K562 (cell line): ENCODE measurements around the gene RXRA. TPM values are rescaled to one million over a fixed set of nuclear protein-coding genes. Genes with fewer than 3 reads are reported as not detected.

ENCODE experiments used
- DIDO1 ChIP-seq: fragments of 450-650 bp; IDR thresholded peaks from 2 replicates; pipeline ENCODE4 v1.6.1; 2016; ENCODE audit warnings: low read depth, missing biosample characterization, missing genetic modification characterization
- E2F3 ChIP-seq: fragments of 250-450 bp; sonication (Bioruptor Pico); IDR thresholded peaks from 2 replicates; pipeline ENCODE4 v1.4.0; 2020; ENCODE audit warnings: mild to moderate bottlenecking
- EGR1 ChIP-seq: fragments of 450-650 bp; conservative IDR thresholded peaks from 2 replicates; pipeline ENCODE4 v1.6.1; 2017; ENCODE audit warnings: mild to moderate bottlenecking
- ELF4 ChIP-seq: fragments of 450-650 bp; formaldehyde crosslinking; IDR thresholded peaks from 2 replicates; pipeline ENCODE4 v1.4.0; 2022; ENCODE audit warnings: missing genetic modification characterization
- FUS ChIP-seq: fragments of 200-400 bp; formaldehyde crosslinking; optimal IDR thresholded peaks from 2 replicates; pipeline ENCODE3; 2017; ENCODE audit warnings: low read depth, low read length
- GTF2F1 ChIP-seq: IDR thresholded peaks from 2 replicates; pipeline ENCODE4 v1.6.1; 2011; ENCODE audit warnings: low read depth, low read length, improper control_type of control experiment
- HDAC3 ChIP-seq: fragments of 450-650 bp; IDR thresholded peaks from 2 replicates; pipeline ENCODE4 v1.6.1; 2018; ENCODE audit warnings: borderline replicate concordance, mild to moderate bottlenecking, moderate library complexity; ENCODE audit not compliant: partially characterized antibody
- LEF1 ChIP-seq: fragments of 450-650 bp; IDR thresholded peaks from 2 replicates; pipeline ENCODE4 v1.6.1; 2016; ENCODE audit warnings: mild to moderate bottlenecking
- NELFE ChIP-seq: IDR thresholded peaks from 2 replicates; pipeline ENCODE4 v1.6.1; 2011; ENCODE audit warnings: mild to moderate bottlenecking; ENCODE audit not compliant: insufficient read depth, insufficient read length
- RFX5 ChIP-seq: IDR thresholded peaks from 2 replicates; pipeline ENCODE4 v1.6.1; 2011; ENCODE audit warnings: low read depth, mild to moderate bottlenecking, improper control_type of control experiment, low read length
- TCF7 ChIP-seq: sonication (generic); IDR thresholded peaks from 2 replicates; pipeline ENCODE4 v1.6.1; 2016; ENCODE audit warnings: antibody characterized with exemption, borderline replicate concordance
- ZNF197 ChIP-seq: fragments of 200-800 bp; sonication (Bioruptor generic); IDR thresholded peaks from 2 replicates; pipeline ENCODE4 v1.6.1; 2016; ENCODE audit warnings: low read depth, missing genetic modification characterization, missing compliant biosample characterization
- polyA plus RNA-seq, 8 experiments: library from polyadenylated mRNA; depleted of rRNA in 4 of 8; stranded (reverse) in 5 of 8; unstranded in 3 of 8; fragments of >200 nt; fragmentation: Nextera tagmentation in 2 of 8; fragmentation: Illumina TruSeq in 1 of 8; extraction: Ambion mirVana in 2 of 8; extraction: Trizol in 1 of 8; gene quantifications; 2 replicates each; pipeline versions ENCODE4 v1.2.1 to v1.2.3, GENCODE V29; 2011 to 2014; ENCODE audit warnings: inconsistent platforms in 1 of 8, missing spikeins in 1 of 8
- total RNA-seq, 7 experiments: library from RNA; depleted of rRNA in 6 of 7; stranded (reverse); fragments of >200 nt in 6 of 7; fragmentation: Illumina TruSeq in 2 of 7; extraction: Trizol in 2 of 7; gene quantifications; 2 replicates each; pipeline versions ENCODE4 v1.2.1 to v1.2.3, GENCODE V29; 2011 to 2021; ENCODE audit warnings: low replicate concordance in 1 of 7
- TF ChIP-seq, protein P1 (sequence below): sonication (generic); formaldehyde crosslinking; IDR thresholded peaks from 2 replicates; pipeline ENCODE4 v1.8.0; 2022; ENCODE audit warnings: missing genetic modification reagents, mild to moderate bottlenecking, moderate library complexity, borderline replicate concordance
- TF ChIP-seq, protein P2 (sequence below): fragments of 250-450 bp; sonication (Bioruptor Pico); IDR thresholded peaks from 2 replicates; pipeline ENCODE4 v1.9.0; 2021; ENCODE audit warnings: mild to moderate bottlenecking, inconsistent platforms
- TF ChIP-seq, protein P3 (sequence below): fragments of 250-450 bp; sonication (Bioruptor Pico); IDR thresholded peaks from 2 replicates; pipeline ENCODE4 v1.4.0; 2020; ENCODE audit warnings: mild to moderate bottlenecking, moderate library complexity
- TF ChIP-seq, protein P4 (sequence below): IDR thresholded peaks from 2 replicates; pipeline ENCODE4 v1.6.1; 2016; ENCODE audit warnings: missing genetic modification characterization, missing compliant biosample characterization
- TF ChIP-seq, protein P5 (sequence below): fragments of 450-650 bp; IDR thresholded peaks from 2 replicates; pipeline ENCODE4 v1.7.0; 2016; ENCODE audit warnings: borderline replicate concordance

RXRA gene
- total and polyA plus RNA-seq, 9 of the 15 experiments (the other 6 are each of a cell fraction or from before 2014, with no cell fraction given): 0.35 to 23.6 (median 4.6) TPM

DNA sequence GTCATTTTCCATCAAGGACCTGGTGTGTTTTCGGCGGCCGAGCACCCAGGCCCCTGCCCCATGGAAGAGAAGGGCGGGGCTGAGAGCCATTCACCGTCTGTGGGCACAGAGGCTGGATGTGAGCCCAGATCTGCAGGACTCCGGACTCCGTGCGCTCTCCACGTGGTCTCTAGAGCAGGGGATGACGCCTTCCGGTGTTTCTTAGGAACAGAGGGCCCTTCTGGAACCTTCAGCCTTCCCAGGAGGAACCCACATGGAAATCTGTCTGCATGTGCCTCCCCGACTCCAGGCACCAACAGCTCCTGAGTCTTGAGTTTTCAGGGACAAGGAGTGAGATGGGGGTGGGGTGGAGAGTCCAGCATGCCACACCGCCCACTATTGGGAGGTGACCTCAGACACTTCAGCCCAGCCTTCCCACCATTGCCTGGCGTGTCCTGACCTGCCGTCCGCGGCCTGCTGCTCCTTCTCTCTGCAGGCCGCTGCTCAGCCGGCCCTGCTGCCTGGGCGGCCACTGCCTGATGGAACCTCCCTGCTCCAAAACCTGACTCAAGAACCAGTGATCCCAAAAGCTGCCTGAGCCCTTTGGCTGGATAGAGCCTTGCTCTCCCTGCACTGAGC, 2.4 kb upstream of the RXRA start (continued):
- TF ChIP-seq, protein P1, sequence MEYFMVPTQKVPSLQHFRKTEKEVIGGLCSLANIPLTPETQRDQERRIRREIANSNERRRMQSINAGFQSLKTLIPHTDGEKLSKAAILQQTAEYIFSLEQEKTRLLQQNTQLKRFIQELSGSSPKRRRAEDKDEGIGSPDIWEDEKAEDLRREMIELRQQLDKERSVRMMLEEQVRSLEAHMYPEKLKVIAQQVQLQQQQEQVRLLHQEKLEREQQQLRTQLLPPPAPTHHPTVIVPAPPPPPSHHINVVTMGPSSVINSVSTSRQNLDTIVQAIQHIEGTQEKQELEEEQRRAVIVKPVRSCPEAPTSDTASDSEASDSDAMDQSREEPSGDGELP: 0 out of 2 replicates have a peak, but pooled peaks have one; percentile 5
- TF ChIP-seq ELF4 (CRISPR knock-in tag): no peak
- no peak for TF ChIP-seq NELFE
- TF ChIP-seq LEF1: no peak
- TF ChIP-seq HDAC3: no peak
- TF ChIP-seq, protein P2, sequence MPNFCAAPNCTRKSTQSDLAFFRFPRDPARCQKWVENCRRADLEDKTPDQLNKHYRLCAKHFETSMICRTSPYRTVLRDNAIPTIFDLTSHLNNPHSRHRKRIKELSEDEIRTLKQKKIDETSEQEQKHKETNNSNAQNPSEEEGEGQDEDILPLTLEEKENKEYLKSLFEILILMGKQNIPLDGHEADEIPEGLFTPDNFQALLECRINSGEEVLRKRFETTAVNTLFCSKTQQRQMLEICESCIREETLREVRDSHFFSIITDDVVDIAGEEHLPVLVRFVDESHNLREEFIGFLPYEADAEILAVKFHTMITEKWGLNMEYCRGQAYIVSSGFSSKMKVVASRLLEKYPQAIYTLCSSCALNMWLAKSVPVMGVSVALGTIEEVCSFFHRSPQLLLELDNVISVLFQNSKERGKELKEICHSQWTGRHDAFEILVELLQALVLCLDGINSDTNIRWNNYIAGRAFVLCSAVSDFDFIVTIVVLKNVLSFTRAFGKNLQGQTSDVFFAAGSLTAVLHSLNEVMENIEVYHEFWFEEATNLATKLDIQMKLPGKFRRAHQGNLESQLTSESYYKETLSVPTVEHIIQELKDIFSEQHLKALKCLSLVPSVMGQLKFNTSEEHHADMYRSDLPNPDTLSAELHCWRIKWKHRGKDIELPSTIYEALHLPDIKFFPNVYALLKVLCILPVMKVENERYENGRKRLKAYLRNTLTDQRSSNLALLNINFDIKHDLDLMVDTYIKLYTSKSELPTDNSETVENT (CRISPR knock-in tag): no peak
- no peak for TF ChIP-seq ZNF197 (CRISPR knock-in tag)
- peak; percentile 34; the same call in 1 of the 2 replicates for TF ChIP-seq EGR1
- no peak for TF ChIP-seq RFX5
- TF ChIP-seq, protein P3, sequence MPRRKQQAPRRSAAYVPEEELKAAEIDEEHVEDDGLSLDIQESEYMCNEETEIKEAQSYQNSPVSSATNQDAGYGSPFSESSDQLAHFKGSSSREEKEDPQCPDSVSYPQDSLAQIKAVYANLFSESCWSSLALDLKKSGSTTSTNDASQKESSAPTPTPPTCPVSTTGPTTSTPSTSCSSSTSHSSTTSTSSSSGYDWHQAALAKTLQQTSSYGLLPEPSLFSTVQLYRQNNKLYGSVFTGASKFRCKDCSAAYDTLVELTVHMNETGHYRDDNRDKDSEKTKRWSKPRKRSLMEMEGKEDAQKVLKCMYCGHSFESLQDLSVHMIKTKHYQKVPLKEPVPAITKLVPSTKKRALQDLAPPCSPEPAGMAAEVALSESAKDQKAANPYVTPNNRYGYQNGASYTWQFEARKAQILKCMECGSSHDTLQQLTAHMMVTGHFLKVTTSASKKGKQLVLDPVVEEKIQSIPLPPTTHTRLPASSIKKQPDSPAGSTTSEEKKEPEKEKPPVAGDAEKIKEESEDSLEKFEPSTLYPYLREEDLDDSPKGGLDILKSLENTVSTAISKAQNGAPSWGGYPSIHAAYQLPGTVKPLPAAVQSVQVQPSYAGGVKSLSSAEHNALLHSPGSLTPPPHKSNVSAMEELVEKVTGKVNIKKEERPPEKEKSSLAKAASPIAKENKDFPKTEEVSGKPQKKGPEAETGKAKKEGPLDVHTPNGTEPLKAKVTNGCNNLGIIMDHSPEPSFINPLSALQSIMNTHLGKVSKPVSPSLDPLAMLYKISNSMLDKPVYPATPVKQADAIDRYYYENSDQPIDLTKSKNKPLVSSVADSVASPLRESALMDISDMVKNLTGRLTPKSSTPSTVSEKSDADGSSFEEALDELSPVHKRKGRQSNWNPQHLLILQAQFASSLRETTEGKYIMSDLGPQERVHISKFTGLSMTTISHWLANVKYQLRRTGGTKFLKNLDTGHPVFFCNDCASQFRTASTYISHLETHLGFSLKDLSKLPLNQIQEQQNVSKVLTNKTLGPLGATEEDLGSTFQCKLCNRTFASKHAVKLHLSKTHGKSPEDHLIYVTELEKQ (CRISPR knock-in tag): no peak
- no peak for TF ChIP-seq E2F3 (CRISPR knock-in tag)
- no peak for TF ChIP-seq FUS
- TF ChIP-seq, protein P4, sequence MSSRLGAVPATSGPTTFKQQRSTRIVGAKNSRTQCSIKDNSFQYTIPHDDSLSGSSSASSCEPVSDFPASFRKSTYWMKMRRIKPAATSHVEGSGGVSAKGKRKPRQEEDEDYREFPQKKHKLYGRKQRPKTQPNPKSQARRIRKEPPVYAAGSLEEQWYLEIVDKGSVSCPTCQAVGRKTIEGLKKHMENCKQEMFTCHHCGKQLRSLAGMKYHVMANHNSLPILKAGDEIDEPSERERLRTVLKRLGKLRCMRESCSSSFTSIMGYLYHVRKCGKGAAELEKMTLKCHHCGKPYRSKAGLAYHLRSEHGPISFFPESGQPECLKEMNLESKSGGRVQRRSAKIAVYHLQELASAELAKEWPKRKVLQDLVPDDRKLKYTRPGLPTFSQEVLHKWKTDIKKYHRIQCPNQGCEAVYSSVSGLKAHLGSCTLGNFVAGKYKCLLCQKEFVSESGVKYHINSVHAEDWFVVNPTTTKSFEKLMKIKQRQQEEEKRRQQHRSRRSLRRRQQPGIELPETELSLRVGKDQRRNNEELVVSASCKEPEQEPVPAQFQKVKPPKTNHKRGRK (tag): no peak
- TF ChIP-seq, protein P5, sequence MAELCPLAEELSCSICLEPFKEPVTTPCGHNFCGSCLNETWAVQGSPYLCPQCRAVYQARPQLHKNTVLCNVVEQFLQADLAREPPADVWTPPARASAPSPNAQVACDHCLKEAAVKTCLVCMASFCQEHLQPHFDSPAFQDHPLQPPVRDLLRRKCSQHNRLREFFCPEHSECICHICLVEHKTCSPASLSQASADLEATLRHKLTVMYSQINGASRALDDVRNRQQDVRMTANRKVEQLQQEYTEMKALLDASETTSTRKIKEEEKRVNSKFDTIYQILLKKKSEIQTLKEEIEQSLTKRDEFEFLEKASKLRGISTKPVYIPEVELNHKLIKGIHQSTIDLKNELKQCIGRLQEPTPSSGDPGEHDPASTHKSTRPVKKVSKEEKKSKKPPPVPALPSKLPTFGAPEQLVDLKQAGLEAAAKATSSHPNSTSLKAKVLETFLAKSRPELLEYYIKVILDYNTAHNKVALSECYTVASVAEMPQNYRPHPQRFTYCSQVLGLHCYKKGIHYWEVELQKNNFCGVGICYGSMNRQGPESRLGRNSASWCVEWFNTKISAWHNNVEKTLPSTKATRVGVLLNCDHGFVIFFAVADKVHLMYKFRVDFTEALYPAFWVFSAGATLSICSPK: no peak
- no peak for TF ChIP-seq GTF2F1
- no peak for TF ChIP-seq TCF7
- no peak for TF ChIP-seq DIDO1 (tag)
